GM18507 (cell line): ENCODE data around the gene SLC22A23.

ENCODE experiments used
- DNase-seq: peaks from one replicate; pipeline ENCODE4 v3.0.0; 2011; ENCODE audit warnings: low read depth; ENCODE audit not compliant: insufficient read length; ENCODE audit errors: extremely low spot score
- FAIRE-seq: peaks from 2 replicates; lab custom pipeline; 2011; peaks lifted over from hg19 to GRCh38; lab: Jason Lieb, UNC

Gene SLC22A23

DNA sequence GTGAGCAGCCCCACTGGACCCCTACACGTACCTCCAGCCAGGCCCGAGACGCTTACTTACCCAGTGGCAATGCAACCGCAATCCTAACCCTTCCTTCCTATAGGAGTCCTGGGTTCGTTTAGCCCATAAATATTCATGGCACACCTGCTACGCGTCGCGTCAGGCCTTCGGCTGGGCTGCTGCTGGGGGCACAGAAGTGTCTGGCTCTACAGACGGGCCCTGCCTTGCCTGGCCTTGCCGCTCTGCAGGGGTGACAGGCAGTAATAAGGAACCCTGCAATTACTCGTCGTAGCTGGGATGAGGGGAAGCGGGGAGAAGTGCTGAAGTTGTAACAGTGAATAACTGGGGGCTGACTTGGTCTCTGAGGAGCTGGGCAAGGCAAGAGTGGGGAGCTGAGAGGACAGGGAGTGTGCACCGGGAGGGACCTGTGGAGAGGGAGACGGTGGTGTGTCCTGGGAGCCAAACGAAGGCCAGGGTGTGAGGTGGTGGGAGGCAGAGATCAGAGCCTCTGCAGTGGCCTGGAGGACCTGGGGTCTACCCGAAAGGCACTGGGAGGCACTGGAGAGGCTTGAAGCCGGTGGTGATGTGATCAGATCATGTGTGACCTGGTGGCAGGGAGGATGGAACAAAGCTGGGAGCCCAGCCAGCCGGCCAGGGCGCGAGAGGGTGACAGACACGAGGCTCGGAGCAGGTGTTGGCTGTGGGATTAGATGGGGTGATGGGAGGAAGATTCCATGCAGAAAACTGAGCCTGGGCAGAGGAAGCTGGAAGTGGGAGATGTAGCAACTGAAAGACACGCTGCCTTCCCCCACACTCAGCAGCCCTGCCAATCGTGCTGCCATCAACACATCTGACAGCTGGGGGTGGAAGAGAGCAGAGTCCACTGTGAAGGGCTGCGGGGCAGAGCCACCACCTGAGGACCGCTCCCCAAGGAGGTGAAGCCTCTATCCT, 161.7 kb downstream of the SLC22A23 start:
- FAIRE-seq (no peak), DNase-seq (no peak)

GRCh38 chr6:3294396-3294795, 162.5 kb downstream of the SLC22A23 start:
- FAIRE-seq (no peak), DNase-seq (no peak)

DNA sequence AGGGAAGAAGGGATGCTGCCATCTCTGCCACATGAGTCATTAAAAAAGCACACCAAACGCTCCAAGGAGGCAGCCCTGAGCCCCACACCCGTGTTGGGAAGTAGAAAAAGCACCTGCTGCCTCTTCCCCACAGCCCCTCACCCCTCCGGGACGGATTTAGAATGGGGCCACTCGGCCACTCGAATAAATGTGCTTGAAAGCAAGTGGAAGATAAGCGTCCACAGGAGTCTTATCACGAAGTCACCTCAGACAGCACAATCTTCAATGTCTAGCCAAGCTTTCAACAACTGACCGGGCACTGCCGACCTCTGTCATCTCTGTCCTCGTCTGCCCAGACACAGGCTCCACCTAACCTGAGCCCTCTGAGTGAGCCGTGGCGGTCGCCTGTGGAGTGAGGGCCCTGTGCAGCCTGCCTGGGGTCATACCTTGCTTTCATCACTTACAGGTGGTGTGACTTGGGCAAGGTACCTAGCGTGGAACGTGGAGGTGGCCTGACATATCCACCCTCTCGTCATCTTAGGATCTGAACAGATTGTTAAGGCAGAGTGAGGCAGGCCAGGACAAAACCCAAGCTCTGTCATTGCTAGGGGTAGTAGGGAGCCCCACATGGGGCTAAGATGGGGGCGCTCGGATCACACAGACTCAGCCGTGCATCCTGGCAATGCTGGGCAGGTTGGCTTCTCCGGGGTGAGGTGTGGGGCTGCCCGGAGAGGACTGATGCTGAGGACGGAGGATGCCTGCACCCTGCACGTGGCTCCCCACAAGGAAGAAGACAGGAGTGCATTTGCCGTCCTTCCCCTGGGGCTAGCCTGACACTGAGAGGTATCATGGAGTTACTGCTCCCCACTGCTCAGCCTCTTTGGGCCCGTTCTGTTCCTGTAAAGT, 163.3 kb downstream of the SLC22A23 start:
- FAIRE-seq (no peak), DNase-seq (no peak)

- DNase-seq (no peak), FAIRE-seq (no peak)
Observed at GRCh38 chr6:3292431-3293197, 164.2 kb downstream of the SLC22A23 start.

GRCh38 chr6:3291987-3292386, 164.9 kb downstream of the SLC22A23 start:
- FAIRE-seq: no peak
- no peak for DNase-seq

GRCh38 chr6:3291346-3291745, 165.5 kb downstream of the SLC22A23 start:
- DNase-seq (no peak), FAIRE-seq (no peak)

DNA sequence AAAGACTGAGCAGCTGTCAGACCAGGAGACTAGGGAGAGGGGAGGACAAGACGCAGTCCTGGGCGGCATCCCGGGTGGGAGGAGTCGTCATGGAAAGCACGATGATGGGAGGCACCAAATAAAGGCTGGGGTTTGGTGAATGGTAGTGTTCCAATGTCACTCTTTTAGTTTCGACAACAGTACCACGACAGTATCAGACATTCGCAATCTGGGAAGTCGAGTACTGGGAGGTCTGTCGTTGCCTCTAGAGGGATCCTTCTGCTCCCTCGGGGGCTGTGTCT, 166.0 kb downstream of the SLC22A23 start:
- no peak for DNase-seq
- FAIRE-seq: no peak

- DNase-seq: no peak
- FAIRE-seq: peak; percentile 26
Observed at GRCh38 chr6:3290149-3290930, 166.5 kb downstream of the SLC22A23 start.

- no peak for FAIRE-seq
- no peak for DNase-seq
Observed at GRCh38 chr6:3289664-3290055, 167.2 kb downstream of the SLC22A23 start.

DNA sequence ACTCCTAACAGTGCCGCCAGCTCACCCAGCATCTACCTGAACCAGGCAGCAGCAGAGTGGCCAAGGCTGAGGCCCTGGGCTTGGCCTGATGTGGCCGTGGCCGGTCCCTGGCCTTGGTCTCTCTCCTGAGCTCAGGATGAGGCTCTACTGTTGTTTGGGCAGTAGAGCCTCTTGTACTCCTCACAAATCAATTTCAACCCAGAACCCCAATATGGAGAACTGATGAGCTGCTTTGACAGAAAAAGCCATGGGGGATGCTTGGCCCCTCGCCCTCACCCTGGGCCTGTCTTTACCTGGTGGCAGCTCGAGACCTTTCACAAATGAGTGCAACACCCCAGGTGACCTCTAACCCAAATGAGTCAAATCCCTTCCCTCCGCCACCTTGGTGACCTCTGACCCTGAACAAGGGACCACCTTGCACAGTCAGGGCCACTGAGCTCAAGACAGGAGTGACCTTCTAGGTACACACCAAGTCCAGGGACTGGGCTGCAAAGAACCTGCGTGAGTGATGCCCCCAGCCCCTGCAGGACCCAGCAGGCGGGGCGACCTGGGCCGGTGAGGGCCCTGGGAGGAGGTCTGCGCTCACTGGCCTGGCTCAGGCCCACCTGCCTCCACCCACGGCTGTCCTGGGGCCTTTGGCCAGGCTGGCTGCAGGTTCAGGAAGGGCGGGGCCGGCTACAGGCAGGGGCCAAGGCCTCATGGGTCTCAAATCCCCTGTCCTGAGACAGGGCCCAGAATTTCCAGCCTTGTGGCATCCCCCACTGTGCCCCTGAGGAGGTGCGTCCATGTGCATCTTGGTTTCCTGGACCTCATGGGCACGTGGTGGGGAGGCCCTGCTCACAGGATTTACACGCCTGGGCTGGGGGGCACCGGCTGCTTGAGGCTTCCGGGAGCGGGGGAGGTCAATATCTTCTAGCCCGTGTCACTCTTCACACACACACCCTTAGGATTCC, 167.9 kb downstream of the SLC22A23 start:
- DNase-seq (no peak), FAIRE-seq (no peak)

DNA sequence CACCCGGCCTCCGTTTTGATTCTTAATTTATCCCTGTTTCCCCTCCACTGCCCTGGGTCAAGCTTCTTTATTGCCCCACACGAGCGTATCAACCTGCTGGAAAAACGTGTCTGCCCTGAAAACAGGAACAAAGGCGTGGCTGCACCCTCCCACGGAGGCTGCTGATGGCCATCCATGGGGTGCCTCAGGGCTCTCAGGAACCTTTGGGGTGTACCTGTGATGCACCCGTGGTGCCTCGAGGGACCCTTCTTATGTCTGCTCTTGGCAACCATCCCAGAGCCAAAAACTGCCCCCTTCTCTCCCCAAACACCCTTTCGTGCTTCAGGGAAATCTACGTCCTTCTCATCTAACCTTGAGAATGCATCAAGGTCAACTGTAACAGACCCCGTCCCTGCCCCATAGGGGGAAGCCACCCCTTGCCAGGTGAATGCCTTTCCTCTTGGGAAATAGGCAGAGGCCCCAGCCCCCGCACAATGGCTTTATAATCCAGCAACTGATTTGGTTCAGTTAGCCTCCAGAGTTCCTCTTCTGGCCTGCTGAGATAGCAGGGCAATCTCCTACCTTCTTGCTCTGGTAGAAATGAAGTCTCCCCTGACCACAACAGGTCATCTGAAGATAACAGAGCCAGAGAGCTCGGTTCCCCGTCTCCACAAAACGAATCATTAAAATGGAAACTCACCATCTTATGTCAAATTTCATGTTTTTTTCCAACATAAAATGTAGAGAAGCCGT, 168.7 kb downstream of the SLC22A23 start:
- FAIRE-seq (no peak), DNase-seq (no peak)

DNA sequence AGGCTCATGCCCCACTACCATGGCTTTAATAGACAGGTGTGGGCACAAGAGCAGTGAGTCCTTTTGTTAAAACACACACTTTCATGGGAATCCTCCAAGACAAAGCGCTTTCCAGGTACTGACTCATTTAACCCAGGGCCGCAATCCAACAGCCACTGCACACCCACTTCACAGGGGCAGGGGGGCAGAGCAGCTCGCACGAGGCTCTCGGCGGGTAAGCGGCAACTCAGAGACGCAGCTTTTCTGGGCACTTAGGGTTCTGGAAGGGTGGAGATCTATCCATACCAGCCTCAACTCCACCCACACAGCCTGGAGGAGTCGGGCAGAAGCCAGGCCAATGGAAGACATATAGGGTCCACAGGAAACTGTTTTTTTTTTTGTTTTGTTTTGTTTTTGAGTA, 169.5 kb downstream of the SLC22A23 start:
- FAIRE-seq: no peak
- DNase-seq: no peak

DNA sequence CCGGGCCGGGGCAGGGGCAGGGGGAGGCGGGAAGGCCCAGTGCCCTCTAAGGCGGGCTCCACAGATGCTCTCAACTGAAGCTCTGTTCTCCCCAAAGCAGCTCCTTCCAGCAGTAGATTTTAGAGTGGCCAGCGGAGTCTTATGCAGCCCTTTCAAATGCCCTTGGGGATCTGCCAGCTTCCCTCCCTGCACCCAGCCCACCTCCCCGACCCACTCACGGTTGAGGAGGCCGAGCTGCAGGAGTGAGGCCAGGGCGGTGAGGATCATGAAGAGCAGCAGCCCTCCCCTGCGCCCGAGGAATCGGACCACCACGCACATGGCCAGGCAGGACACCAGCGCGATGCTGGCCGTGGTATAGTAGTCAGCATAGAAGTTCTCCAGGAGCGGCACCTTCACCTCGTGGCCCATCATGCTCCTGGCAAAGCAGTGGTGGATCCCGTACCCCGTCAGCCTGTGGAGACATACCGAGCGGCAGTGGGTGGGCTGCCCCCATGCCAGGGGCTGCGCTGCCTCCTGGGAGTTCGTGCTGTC, 170.1 kb downstream of the SLC22A23 start:
- no peak for FAIRE-seq
- no peak for DNase-seq

DNA sequence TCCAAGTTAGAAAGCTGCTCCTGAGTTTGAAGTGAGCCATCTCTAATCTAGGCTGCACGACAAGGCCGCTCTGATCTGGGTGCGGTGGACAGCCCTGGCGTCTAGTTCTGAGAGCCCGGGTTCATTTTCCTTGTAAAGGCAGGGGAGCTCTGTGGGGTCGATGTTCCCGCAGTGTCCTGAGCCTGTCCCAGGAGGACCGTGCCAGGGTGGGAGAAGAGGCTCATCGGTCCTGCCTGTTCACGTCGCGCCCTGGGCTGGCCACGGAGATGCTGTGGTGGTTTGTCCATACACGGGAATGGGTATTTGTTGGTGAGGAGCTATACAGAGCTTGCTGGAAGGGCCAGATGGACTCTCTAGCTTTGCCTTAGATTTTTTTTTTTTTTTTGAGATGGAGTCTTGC, 171.1 kb downstream of the SLC22A23 start:
- FAIRE-seq (no peak), DNase-seq (no peak)

DNA sequence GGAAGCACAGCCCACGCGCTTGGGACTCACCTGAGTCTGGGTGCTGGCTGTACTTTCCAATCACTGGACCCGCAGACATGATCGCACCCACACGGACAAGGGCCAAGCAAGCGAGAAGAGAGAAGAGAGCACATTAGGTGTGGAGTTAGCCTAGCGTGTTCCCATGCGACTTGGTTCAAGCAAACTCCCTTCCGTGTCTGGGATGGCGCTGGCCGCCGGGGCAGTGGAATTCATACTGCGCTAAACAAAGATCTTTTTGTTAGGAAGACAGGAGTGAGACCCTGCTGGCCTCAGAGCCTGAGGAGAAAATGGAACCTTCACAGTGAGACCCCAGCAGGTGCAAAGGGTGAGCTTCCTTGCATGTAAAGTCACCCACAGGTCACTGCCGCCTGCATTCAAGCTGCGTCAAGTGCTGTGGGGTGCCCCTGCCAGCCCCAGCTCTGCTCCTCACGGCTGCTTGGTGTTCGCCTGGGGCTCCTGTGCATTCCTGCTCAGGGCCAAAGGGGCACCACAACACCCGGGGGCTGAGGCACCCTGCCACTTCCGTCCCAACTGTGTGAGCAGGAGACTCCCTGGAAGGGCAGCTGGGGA, 171.7 kb downstream of the SLC22A23 start:
- DNase-seq: no peak
- FAIRE-seq: no peak

- DNase-seq: no peak
Observed at GRCh38 chr6:3284436-3284876, 172.4 kb downstream of the SLC22A23 start.

More at GRCh38 chr6:3284436-3284876, 172.4 kb downstream of the SLC22A23 start:
- no peak for FAIRE-seq
